ENCODE data around the gene VAMP8. TPM values are rescaled to one million over a fixed set of nuclear protein-coding genes. Genes with fewer than 3 reads are reported as not detected.

The VAMP8 gene
- total RNA-seq, 6 donors from 2014 or later, result 62.8 to 289 (median 154) TPM

GRCh38 chr2:85582492-85582891 lies 5.1 kb downstream of the VAMP8 start:
- Histone ChIP-seq H3K4me1 (peaks cover 78 to 92% (median 89%) of the 10 kb centered on the region in 4 donors), H3K27ac (peak overlapping the region; percentile 89 to 97 (median 96))
- 52 to 74% methylated on average over 1 of the region's 1 CpG for WGBS, 2 donors

DNA sequence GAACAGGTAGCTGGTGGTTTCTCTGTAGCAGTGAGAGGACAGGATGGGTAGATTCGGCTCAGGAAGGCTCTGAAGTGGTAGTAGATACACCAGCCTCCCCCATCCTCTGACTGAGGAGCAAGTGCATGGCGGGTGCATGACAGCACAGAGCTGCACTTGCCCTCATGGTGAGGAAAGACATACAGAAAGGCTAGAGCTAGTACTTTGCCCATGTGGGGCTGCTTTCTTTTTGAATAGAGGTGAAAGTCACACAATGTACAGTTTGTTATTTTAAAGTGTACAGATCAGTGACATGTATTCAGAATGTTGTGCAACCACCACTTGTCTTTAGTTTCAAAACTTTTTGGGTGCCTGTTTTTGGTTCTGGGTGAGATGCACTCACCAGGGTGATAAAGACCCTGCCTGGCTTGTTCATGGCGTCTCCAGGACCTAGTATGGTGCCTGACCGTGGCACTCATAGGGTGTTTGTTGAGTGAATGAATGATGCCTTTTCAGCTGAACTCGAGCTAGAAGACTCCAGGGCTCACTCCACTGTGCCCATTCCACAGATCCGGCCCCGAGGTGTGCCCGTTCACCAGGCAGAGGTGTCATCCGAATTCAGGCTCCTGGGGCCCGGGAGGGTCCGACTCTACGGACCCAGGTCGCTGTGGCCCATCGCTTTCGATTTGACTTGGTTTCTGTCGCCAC lies 6.4 kb downstream of the VAMP8 start:
- TF ChIP-seq, protein P1, sequence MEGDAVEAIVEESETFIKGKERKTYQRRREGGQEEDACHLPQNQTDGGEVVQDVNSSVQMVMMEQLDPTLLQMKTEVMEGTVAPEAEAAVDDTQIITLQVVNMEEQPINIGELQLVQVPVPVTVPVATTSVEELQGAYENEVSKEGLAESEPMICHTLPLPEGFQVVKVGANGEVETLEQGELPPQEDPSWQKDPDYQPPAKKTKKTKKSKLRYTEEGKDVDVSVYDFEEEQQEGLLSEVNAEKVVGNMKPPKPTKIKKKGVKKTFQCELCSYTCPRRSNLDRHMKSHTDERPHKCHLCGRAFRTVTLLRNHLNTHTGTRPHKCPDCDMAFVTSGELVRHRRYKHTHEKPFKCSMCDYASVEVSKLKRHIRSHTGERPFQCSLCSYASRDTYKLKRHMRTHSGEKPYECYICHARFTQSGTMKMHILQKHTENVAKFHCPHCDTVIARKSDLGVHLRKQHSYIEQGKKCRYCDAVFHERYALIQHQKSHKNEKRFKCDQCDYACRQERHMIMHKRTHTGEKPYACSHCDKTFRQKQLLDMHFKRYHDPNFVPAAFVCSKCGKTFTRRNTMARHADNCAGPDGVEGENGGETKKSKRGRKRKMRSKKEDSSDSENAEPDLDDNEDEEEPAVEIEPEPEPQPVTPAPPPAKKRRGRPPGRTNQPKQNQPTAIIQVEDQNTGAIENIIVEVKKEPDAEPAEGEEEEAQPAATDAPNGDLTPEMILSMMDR (IDR thresholded peaks at IDR 0.05), result no peak
- TF ChIP-seq POLR2A (IDR thresholded peaks at IDR 0.05) (no peak), POLR2AphosphoS5 (IDR thresholded peaks at IDR 0.05) (no peak), EP300 (IDR thresholded peaks at IDR 0.05) (no peak)
- H3K9me3 ChIP-seq, result no peaks in the 10 kb centered on the region

More at GRCh38 chr2:85582492-85582891, 5.1 kb downstream of the VAMP8 start:
- Histone ChIP-seq H3K36me3 (peaks cover 0 to 20% (median 10%) of the 10 kb centered on the region in 4 donors), H3K9me3 (no peaks in the 10 kb centered on the region), H3K4me3 (no peak overlapping the region), H3K27me3 (no peaks in the 10 kb centered on the region)
- TF ChIP-seq, protein P1 (IDR thresholded peaks at IDR 0.05), result no peak
- TF ChIP-seq POLR2A (IDR thresholded peaks at IDR 0.05), result no peak
- TF ChIP-seq EP300 (IDR thresholded peaks at IDR 0.05), result no peak
- TF ChIP-seq POLR2AphosphoS5 (IDR thresholded peaks at IDR 0.05), result no peak
- DNase-seq, result no peak
- ATAC-seq (ENCODE audit: low FRiP score in 2 of 2), result no peak

DNA sequence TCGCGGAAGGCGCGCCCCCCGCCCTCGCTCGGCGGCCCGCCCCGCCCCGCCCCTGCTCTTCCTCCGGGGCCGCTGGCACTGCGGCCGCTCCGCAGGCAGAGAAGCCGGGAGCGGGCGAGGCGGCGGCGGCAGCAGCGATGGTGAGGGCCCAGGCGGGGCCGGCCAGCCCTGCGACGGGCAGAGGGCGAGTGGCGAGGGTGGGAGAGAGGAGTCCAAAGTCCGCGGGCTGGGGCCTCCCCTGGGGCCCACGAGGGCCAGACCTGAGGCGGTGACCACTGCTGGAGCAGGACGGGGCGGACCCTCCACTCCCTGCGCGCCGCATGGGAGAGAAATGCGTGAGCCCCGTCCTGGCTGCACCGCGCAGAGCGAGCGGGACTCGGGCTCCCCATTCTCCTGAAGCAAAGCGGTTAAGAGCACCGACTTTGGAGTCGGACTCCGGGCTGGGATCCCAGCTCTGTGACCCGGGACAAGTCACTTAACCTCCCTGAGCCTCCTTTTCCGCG lies 7.0 kb downstream of the VAMP8 start, which contains the start of gene VAMP5:
Gene VAMP5, plus strand, starts transcription at position 78 of the 503 bp plus-strand sequence. Its CDS starts 60 bp downstream, at position 138.
- peak in 1 of 4 donors; percentile 63 for TF ChIP-seq POLR2A (IDR thresholded peaks at IDR 0.05)
- TF ChIP-seq, protein P1 (IDR thresholded peaks at IDR 0.05), result no peak
- no peak for TF ChIP-seq EP300 (IDR thresholded peaks at IDR 0.05)
- peak; percentile 43 to 66 for TF ChIP-seq POLR2AphosphoS5 (IDR thresholded peaks at IDR 0.05)
- ATAC-seq (ENCODE audit: low FRiP score in 2 of 2), result peak; percentile 7 to 83
- no peaks in the 10 kb centered on the region for H3K27me3 ChIP-seq
- peak in 1 of 2 donors; percentile 90 for DNase-seq
- H3K27ac ChIP-seq, result peak within 1 kb of the TSS; percentile 89 to 97 (median 96)
- peak within 1 kb of the TSS; percentile 49 to 69 (median 61) for H3K4me3 ChIP-seq
- peaks cover 78 to 93% (median 91%) of the 10 kb centered on the region in 4 donors for H3K4me1 ChIP-seq
- no peaks in the 10 kb centered on the region for H3K9me3 ChIP-seq
- peaks cover 0 to 20% (median 10%) of the 10 kb centered on the region in 4 donors for H3K36me3 ChIP-seq
- WGBS, 2 donors, result 8 to 19% methylated on average over 2 to 29 of the region's 52 CpGs

More for the DNA sequence above, 6.4 kb downstream of the VAMP8 start:
- 29 to 49% methylated on average over 6 to 16 of the region's 16 CpGs for WGBS, 2 donors
- Histone ChIP-seq H3K27me3 (no peaks in the 10 kb centered on the region), H3K36me3 (peaks cover 0 to 20% (median 10%) of the 10 kb centered on the region in 4 donors), H3K4me3 (peak overlapping the region; percentile 49 to 69 (median 61)), H3K27ac (peak overlapping the region; percentile 89 to 97 (median 96)), H3K4me1 (peaks cover 78 to 93% (median 91%) of the 10 kb centered on the region in 4 donors)
- DNase-seq, result no peak
- ATAC-seq (ENCODE audit: low FRiP score in 2 of 2), result no peak

DNA sequence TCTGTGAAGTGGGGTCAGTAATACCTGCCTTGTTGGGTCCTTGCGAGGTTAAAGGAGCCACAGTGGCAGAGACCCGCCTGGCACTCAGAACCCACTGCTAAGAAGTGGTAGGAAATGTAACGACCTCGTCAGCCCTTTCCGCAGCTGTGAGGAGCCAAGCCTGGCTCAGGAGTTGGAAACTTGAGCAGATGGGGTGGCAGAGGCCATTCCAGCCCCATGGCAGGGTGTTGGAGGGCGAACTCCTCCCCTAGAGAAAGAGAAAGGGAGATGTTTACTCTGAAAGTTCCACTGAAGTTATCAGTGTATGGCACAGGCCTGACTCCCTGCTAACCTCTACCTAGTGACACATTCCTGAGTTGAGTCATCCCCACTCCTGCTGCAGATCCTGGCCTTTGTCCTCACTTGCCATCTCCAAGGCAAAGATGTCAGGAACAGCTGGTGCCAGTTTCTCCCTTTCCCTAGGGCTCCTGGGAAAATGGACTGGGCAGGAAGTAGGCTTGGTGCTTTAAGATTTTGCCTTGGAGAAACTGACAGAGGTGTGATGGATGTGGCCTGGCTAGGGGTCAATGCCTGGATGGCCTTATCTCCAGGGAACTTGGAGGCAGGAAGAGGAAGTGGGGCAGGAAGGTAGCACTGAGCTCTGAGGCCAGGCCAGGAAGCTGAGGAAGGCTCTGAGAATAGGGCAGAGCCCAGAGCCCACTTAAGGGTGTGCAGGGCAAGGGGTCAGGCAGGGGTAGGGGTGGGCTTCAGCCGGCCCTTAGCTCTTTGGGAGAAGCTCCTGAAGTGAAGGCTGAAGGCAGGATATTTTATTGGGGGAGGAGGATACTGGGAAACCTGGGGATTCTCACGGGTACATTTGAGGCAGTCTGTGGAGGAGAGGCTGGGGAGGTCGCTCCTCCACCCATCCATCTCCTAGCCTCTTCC lies 7.7 kb downstream of the VAMP8 start:
- Histone ChIP-seq H3K9me3 (no peaks in the 10 kb centered on the region), H3K27ac (peak overlapping the region; percentile 89 to 97 (median 96)), H3K36me3 (peaks cover 0 to 20% (median 9%) of the 10 kb centered on the region in 4 donors), H3K4me1 (peaks cover 78 to 93% (median 91%) of the 10 kb centered on the region in 4 donors), H3K27me3 (no peaks in the 10 kb centered on the region), H3K4me3 (peak overlapping the region; percentile 49 to 69 (median 61))
- TF ChIP-seq POLR2A (IDR thresholded peaks at IDR 0.05), result no peak
- peak; percentile 88 to 92 for TF ChIP-seq POLR2AphosphoS5 (IDR thresholded peaks at IDR 0.05)
- TF ChIP-seq EP300 (IDR thresholded peaks at IDR 0.05), result peak in 2 of 4 donors; percentile 48 to 64
- TF ChIP-seq, protein P1 (IDR thresholded peaks at IDR 0.05), result no peak
- WGBS, 2 donors, result 24 to 36% methylated on average over 8 to 9 of the region's 9 CpGs
- DNase-seq (peak in 1 of 2 donors; percentile 60), ATAC-seq (ENCODE audit: low FRiP score in 2 of 2) (peak; percentile 61 to 76)
